HepG2 (cell line): ENCODE measurements around the gene ZNF20.

ENCODE experiments used
- EP300 ChIP-seq, 3 experiments: sonication (generic) in 1 of 3; formaldehyde crosslinking in 1 of 3; IDR thresholded peaks; 2 replicates each; pipeline versions ENCODE4 v1.5.1 to v1.6.1; 2011 to 2020; ENCODE audit warnings: low read depth in 2 of 3, low read length in 2 of 3, borderline replicate concordance in 1 of 3, improper control_type of control experiment in 1 of 3, mild to moderate bottlenecking in 1 of 3, missing genetic modification reagents in 1 of 3, moderate library complexity in 1 of 3
- PAXIP1 ChIP-seq: sonication (generic); formaldehyde crosslinking; conservative IDR thresholded peaks from 2 replicates; pipeline ENCODE4 v1.4.0; 2020; ENCODE audit warnings: mild to moderate bottlenecking, missing genetic modification reagents, moderate library complexity
- POLR2A ChIP-seq, 2 experiments: IDR thresholded peaks; 2 replicates each; pipeline ENCODE4 v1.6.1; 2011; ENCODE audit warnings: low read depth in 2 of 2, low read length in 2 of 2, mild to moderate bottlenecking in 1 of 2, moderate library complexity in 1 of 2; ENCODE audit not compliant: insufficient read depth in 1 of 2
- ZNF329 ChIP-seq: sonication (generic); formaldehyde crosslinking; IDR thresholded peaks from 2 replicates; pipeline ENCODE4 v1.9.0; 2021; ENCODE audit warnings: low read depth, mild to moderate bottlenecking, missing genetic modification reagents
- ZNF34 ChIP-seq: sonication (generic); formaldehyde crosslinking; IDR thresholded peaks from 2 replicates; pipeline ENCODE4 v1.4.0; 2020; ENCODE audit warnings: mild to moderate bottlenecking, missing genetic modification reagents, borderline replicate concordance
- ZNF558 ChIP-seq: sonication (generic); formaldehyde crosslinking; IDR thresholded peaks from 2 replicates; pipeline ENCODE4 v1.9.0; 2022; ENCODE audit warnings: mild to moderate bottlenecking, missing genetic modification reagents, borderline replicate concordance
- ZNF740 ChIP-seq: sonication (generic); formaldehyde crosslinking; IDR thresholded peaks from 2 replicates; pipeline ENCODE4 v1.4.0; 2020; ENCODE audit warnings: missing genetic modification reagents
- ZNF816 ChIP-seq: sonication (generic); formaldehyde crosslinking; IDR thresholded peaks from 2 replicates; pipeline ENCODE4 v1.8.0; 2022; ENCODE audit warnings: missing genetic modification reagents, mild to moderate bottlenecking, borderline replicate concordance
- ZSCAN30 ChIP-seq: sonication (generic); formaldehyde crosslinking; IDR thresholded peaks from 2 replicates; pipeline ENCODE4 v1.5.0; 2020; ENCODE audit warnings: mild to moderate bottlenecking, missing genetic modification reagents
- TF ChIP-seq, protein P1 (sequence below): sonication (generic); formaldehyde crosslinking; IDR thresholded peaks from 2 replicates; pipeline ENCODE4 v1.5.0; 2020; ENCODE audit warnings: mild to moderate bottlenecking, missing genetic modification reagents, moderate library complexity
- TF ChIP-seq, protein P2 (sequence below): sonication (generic); formaldehyde crosslinking; IDR thresholded peaks from 2 replicates; pipeline ENCODE4 v1.8.1; 2023; ENCODE audit warnings: missing genetic modification reagents, inconsistent platforms, borderline replicate concordance
- TF ChIP-seq, protein P3 (sequence below): sonication (generic); formaldehyde crosslinking; IDR thresholded peaks from 2 replicates; pipeline ENCODE4 v1.4.0; 2020; ENCODE audit warnings: missing genetic modification reagents
- TF ChIP-seq, protein P4 (sequence below): sonication (generic); formaldehyde crosslinking; IDR thresholded peaks from 2 replicates; pipeline ENCODE4 v1.5.0; 2020; ENCODE audit warnings: missing genetic modification reagents

- TF ChIP-seq ZNF740 (CRISPR knock-in tag) (no peak), PAXIP1 (CRISPR knock-in tag) (no peak), ZSCAN30 (CRISPR knock-in tag) (no peak), ZNF558 (CRISPR knock-in tag) (no peak), EP300 (IDR thresholded peaks at IDR 0.05; ENCODE audit: low read depth in 2 of 2, low read length in 2 of 2) (no peak; a peak in 1 of 4 replicates), EP300 (CRISPR knock-in tag; IDR thresholded peaks at IDR 0.05; ENCODE audit: borderline replicate concordance) (no peak; the same call in 1 of the 2 replicates), ZNF34 (no peak), ZNF329 (CRISPR knock-in tag) (no peak), ZNF816 (CRISPR knock-in tag) (no peak), POLR2A (IDR thresholded peaks at IDR 0.05; ENCODE audit: insufficient read depth in 1 of 2, low read depth in 2 of 2, low read length in 2 of 2) (no peak)
- TF ChIP-seq, protein P1, sequence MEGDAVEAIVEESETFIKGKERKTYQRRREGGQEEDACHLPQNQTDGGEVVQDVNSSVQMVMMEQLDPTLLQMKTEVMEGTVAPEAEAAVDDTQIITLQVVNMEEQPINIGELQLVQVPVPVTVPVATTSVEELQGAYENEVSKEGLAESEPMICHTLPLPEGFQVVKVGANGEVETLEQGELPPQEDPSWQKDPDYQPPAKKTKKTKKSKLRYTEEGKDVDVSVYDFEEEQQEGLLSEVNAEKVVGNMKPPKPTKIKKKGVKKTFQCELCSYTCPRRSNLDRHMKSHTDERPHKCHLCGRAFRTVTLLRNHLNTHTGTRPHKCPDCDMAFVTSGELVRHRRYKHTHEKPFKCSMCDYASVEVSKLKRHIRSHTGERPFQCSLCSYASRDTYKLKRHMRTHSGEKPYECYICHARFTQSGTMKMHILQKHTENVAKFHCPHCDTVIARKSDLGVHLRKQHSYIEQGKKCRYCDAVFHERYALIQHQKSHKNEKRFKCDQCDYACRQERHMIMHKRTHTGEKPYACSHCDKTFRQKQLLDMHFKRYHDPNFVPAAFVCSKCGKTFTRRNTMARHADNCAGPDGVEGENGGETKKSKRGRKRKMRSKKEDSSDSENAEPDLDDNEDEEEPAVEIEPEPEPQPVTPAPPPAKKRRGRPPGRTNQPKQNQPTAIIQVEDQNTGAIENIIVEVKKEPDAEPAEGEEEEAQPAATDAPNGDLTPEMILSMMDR (CRISPR knock-in tag), result no peak
- TF ChIP-seq, protein P2, sequence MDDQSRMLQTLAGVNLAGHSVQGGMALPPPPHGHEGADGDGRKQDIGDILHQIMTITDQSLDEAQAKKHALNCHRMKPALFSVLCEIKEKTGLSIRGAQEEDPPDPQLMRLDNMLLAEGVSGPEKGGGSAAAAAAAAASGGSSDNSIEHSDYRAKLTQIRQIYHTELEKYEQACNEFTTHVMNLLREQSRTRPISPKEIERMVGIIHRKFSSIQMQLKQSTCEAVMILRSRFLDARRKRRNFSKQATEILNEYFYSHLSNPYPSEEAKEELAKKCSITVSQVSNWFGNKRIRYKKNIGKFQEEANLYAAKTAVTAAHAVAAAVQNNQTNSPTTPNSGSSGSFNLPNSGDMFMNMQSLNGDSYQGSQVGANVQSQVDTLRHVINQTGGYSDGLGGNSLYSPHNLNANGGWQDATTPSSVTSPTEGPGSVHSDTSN (CRISPR knock-in tag), result no peak
- TF ChIP-seq, protein P3, sequence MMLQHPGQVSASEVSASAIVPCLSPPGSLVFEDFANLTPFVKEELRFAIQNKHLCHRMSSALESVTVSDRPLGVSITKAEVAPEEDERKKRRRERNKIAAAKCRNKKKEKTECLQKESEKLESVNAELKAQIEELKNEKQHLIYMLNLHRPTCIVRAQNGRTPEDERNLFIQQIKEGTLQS, result no peak
- TF ChIP-seq, protein P4, sequence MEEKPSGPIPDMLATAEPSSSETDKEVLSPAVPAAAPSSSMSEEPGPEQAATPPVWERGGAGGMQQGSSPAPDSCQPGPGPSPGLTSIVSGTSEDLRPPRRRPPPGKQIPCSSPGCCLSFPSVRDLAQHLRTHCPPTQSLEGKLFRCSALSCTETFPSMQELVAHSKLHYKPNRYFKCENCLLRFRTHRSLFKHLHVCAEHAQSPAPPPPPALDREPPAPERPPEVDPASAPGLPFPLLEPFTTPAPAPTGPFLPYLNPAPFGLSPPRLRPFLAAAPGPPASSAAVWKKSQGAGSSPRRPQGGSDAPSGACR (CRISPR knock-in tag), result no peak
These were observed 28.1 kb downstream of the ZNF20 start for GRCh38 chr19:12111943-12112637.
